ENCODE measurements around the gene IGLON5. TPM values are rescaled to one million over a fixed set of nuclear protein-coding genes. Genes with fewer than 3 reads are reported as not detected.

IGLON5 gene
- total RNA-seq: not detected

DNA sequence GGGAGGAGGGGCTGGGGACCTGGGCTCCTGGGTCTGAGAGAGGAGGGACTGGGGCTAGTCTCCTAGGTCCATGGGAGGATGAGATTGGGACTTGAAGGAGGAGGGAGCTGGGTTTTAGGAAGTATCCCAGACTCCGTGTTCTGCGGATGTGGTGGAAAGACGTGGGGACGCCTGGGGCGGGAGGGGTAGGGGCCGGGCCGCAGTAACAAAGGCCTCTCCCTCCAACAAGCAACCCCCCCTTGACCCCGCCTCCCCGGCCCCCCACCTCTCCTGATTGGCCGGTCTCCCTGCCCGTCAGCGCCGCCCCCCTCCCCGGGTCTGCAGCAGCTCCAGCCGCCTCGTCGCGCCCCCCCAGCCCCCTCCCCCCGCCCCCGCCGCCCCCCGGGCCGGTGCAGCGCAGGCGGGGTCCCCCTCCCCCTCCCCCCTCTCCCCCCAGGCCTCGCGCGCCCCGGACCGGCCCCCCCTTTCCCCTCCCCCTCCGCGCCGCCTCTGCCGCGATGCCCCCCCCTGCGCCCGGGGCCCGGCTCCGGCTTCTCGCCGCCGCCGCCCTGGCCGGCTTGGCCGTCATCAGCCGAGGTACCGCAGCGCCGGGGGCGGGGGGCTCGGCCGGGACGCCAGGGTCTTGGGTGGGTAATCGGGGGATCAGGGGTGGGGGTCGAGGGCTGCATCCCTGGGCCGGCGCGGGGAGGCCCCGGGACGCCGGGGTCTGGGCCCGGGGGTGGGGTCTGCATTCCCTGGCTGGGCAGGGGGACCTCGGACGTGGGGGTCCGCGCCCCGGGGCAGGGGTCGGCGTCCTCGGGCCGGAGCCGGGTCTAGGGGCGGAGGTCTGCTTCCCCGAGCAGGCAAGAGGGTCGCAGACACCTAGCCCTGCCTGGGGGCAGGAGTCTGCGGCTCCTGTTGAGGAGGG lies at the start of gene IGLON5:
TSS of gene IGLON5 (plus strand) at position 294 of the 907 bp plus-strand sequence. CDS start at position 498, 204 bp downstream.
- Histone ChIP-seq H3K27me3 (peaks cover 3 to 85% (median 4%) of the 10 kb centered on the region in 4 donors), H3K9me3 (peaks cover 0 to 16% (median 0%) of the 10 kb centered on the region in 3 donors), H3K27ac (no peak within 1 kb of the TSS), H3K36me3 (no peaks in the 10 kb centered on the region), H3K4me1 (no peaks in the 10 kb centered on the region), H3K4me3 (no peak within 1 kb of the TSS)
- DNase-seq: no peak
- WGBS, 2 donors: no CpG with 5 or more reads among the region's 76 CpGs
- intact Hi-C loops (cut with DNase I): no loop called here
- no peak for TF ChIP-seq POLR2A (IDR thresholded peaks at IDR 0.05)
- TF ChIP-seq, protein P1, sequence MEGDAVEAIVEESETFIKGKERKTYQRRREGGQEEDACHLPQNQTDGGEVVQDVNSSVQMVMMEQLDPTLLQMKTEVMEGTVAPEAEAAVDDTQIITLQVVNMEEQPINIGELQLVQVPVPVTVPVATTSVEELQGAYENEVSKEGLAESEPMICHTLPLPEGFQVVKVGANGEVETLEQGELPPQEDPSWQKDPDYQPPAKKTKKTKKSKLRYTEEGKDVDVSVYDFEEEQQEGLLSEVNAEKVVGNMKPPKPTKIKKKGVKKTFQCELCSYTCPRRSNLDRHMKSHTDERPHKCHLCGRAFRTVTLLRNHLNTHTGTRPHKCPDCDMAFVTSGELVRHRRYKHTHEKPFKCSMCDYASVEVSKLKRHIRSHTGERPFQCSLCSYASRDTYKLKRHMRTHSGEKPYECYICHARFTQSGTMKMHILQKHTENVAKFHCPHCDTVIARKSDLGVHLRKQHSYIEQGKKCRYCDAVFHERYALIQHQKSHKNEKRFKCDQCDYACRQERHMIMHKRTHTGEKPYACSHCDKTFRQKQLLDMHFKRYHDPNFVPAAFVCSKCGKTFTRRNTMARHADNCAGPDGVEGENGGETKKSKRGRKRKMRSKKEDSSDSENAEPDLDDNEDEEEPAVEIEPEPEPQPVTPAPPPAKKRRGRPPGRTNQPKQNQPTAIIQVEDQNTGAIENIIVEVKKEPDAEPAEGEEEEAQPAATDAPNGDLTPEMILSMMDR (IDR thresholded peaks at IDR 0.05): no peak

DNA sequence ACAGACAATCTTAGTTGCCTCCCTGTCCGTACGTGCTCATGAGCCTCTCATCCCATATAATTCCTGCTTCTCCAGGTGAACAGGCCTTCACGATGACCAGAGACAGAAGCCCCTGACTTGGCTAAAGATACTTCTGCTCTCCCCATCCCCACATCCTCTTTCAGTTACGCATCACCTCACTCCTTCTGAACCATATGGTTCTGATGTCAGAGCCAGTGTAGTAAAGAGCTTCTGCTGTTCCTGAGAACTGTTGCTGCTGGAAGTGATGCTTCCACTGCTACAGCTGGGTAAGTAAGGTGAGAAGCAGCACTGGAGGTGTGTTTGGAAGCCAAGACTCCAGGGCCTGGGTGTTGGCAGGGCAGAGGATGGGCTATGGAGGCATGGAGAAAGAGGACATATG lies 47.6 kb upstream of the IGLON5 start:
- H3K27ac ChIP-seq: no peak overlapping the region
- no peak for TF ChIP-seq POLR2A (IDR thresholded peaks at IDR 0.05)
- TF ChIP-seq, protein P1 (IDR thresholded peaks at IDR 0.05): no peak
- WGBS, 2 donors: 53 to 79% methylated on average over 4 of the region's 4 CpGs
- no peak for DNase-seq
- no peaks in the 10 kb centered on the region for H3K4me1 ChIP-seq
- peaks cover 0 to 54% (median 0%) of the 10 kb centered on the region in 4 donors for H3K27me3 ChIP-seq
- H3K9me3 ChIP-seq: no peaks in the 10 kb centered on the region
- no peaks in the 10 kb centered on the region for H3K36me3 ChIP-seq
- intact Hi-C loops (cut with DNase I): no loop called here
- H3K4me3 ChIP-seq: no peak overlapping the region

DNA sequence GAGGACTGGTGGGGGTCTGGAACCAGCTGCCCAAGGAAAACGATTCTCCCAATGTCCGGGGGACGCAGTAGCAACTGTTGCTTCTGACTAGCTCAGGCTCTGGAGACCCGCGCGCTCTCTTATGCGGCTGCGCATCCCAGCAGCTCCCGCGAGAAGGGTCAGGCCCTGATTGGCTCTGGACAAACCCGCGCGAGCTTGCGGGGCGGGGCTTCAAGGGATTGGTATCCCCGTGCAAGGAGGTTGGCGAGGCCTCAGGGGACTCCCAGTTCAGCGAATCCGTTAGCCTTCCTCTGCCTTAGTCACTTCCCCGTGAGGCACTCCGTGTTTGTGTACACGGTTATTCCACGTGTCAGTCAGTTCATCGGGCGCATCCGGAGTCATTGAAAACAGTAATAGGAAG lies 40.4 kb upstream of the IGLON5 start:
- no peak for DNase-seq

DNA sequence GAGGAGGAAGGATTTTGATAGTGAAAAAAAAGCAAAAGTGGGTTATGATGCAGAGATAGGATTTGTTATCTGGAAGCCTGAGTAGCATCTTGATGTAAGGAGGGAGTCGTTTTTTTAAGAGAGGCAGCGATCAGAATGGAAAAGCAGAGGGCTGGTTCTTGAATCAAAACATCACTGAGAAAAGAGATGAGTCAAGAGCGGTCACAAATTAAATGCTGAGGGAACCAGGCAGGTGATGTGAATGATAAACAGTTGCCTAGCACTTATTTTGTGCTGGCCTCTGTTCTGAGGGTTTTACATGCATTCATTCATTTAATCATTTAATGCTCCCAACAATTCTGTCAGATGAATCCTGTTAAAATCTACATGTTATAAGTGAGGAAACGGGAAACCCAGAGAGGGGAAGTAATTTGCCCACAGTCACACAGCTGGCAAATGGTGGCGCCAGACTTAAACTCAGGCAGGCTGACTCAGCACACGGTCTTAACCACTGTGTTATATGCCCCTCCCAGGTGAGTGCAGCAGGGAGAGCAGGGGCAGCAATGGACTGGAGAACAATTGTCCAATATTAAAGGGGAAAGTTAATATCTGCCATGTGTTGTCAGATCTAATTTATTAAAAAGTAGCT lies 39.1 kb upstream of the IGLON5 start:
- Histone ChIP-seq H3K9me3 (no peaks in the 10 kb centered on the region), H3K4me1 (no peaks in the 10 kb centered on the region), H3K27ac (no peak overlapping the region), H3K27me3 (peaks cover 0 to 24% (median 0%) of the 10 kb centered on the region in 4 donors), H3K4me3 (no peak overlapping the region), H3K36me3 (no peaks in the 10 kb centered on the region)
- WGBS, 2 donors: 45 to 53% methylated on average over 6 of the region's 6 CpGs
- TF ChIP-seq, protein P1 (IDR thresholded peaks at IDR 0.05): no peak
- TF ChIP-seq POLR2A (IDR thresholded peaks at IDR 0.05): no peak
- no peak for DNase-seq
- intact Hi-C loops (cut with DNase I): no loop called here

More for the DNA sequence above, 40.4 kb upstream of the IGLON5 start:
- TF ChIP-seq POLR2A (IDR thresholded peaks at IDR 0.05): no peak
- TF ChIP-seq, protein P1 (IDR thresholded peaks at IDR 0.05): no peak
- H3K27me3 ChIP-seq: peaks cover 0 to 19% (median 0%) of the 10 kb centered on the region in 4 donors
- H3K36me3 ChIP-seq: no peaks in the 10 kb centered on the region
- H3K9me3 ChIP-seq: no peaks in the 10 kb centered on the region
- no peaks in the 10 kb centered on the region for H3K4me1 ChIP-seq
- H3K27ac ChIP-seq: no peak overlapping the region
- H3K4me3 ChIP-seq: no peak overlapping the region
- intact Hi-C loops (cut with DNase I): no loop called here
- 51 to 62% methylated on average over 16 to 18 of the region's 26 CpGs for WGBS, 2 donors
